ENCODE measurements around the gene PIGU.
A peak's percentile ranks its signal among the peaks of the same experiment; 100 is the strongest.
"Not testable (repeated sequence)": the region's sequence is repeated elsewhere in the genome, so short reads cannot be mapped to it uniquely, and the experiment has no call there.

The PIGU gene

GRCh38 chr20:34715384-34715783, 38.5 kb upstream of the PIGU start:
- no peak for TF ChIP-seq ZFX (IDR thresholded peaks at IDR 0.05; ENCODE audit: borderline replicate concordance)
- no peak for TF ChIP-seq CTCF (IDR thresholded peaks at IDR 0.05)
- H3K27ac ChIP-seq: no peak overlapping the region

DNA sequence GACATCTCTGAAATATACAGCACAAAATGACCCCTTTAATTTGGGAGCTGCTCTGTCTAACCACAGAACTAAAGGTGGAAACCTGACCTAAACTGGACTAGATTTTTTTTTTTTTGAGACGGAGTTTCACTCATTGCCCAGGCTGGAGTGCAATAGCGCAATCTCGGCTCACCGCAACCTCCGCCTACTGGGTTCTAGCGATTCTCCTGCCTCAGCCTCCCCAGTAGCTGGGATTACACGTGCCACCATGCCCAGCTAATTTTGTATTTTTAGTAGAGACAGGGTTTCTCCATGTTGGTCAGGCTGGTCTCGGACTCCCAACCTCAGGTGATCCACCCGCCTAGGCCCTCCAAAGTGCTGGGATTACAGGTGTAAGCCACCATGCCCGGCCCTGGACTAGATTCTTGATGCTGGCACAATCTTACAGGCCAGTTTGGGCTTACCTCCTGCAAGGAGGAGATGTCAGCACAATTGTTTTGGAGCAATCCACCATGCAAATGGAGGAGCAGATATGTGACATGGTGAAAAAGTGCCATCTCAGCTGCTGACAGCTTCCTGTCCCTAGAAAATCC, 37.1 kb upstream of the PIGU start:
- H3K27ac ChIP-seq: not testable (repeated sequence)

- H3K27ac ChIP-seq: no peak overlapping the region
- TF ChIP-seq ZFX (IDR thresholded peaks at IDR 0.05; ENCODE audit: borderline replicate concordance) (no peak), CTCF (IDR thresholded peaks at IDR 0.05) (no peak)
Measured at GRCh38 chr20:34713194-34713943, 36.5 kb upstream of the PIGU start.

- H3K27ac ChIP-seq: 0 out of 2 replicates have a peak overlapping the region, but pooled peaks have one; percentile 10
- TF ChIP-seq ZFX (IDR thresholded peaks at IDR 0.05; ENCODE audit: borderline replicate concordance) (no peak), CTCF (IDR thresholded peaks at IDR 0.05) (no peak)
Measured at GRCh38 chr20:34712525-34713192, 35.8 kb upstream of the PIGU start.

DNA sequence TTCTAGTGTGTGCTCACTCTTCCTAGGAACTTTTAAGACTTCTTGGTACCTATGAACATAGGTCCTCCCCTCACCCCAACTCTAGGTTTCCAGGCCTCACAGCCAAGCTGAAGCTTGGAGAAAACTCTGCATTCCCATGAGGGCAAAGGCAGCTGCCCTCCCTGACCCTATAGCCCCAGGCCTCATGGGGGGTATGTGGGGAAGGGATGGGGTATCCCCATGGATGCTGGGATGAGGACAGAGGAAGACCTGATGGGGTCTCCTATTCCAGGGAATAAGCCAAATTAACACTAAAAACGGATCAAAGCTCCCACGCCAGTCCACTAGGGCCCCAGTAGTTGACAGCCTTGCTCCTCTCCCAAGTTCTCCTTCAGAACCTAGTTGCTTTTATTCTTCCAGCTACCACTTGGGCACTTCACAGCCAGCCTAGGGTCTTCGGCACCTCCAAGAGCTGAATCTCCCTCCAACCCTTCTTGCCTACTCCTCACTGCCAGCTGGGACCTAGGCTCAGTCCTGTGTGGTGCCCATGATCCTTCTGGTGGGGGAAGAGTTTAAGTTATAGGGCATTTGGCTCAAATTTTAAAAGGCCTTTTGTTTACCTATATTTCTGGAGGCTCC, 35.0 kb upstream of the PIGU start:
- H3K27ac ChIP-seq: 0 out of 2 replicates have a peak overlapping the region, but pooled peaks have one; percentile 10
- TF ChIP-seq CTCF (IDR thresholded peaks at IDR 0.05): no peak
- TF ChIP-seq ZFX (IDR thresholded peaks at IDR 0.05; ENCODE audit: borderline replicate concordance): no peak

- H3K27ac ChIP-seq: peak overlapping the region; percentile 72; the same call in 1 of the 2 replicates
- no peak for TF ChIP-seq ZFX (IDR thresholded peaks at IDR 0.05; ENCODE audit: borderline replicate concordance)
- no peak for TF ChIP-seq CTCF (IDR thresholded peaks at IDR 0.05)
Measured at GRCh38 chr20:34710861-34711574, 34.1 kb upstream of the PIGU start.

GRCh38 chr20:34710568-34710839, 33.6 kb upstream of the PIGU start:
- TF ChIP-seq CTCF (IDR thresholded peaks at IDR 0.05) (no peak), ZFX (IDR thresholded peaks at IDR 0.05; ENCODE audit: borderline replicate concordance) (no peak)
- H3K27ac ChIP-seq: peak overlapping the region; percentile 72
